CD14-positive monocyte (primary cell): Measurements from ENCODE around the gene MON1A. TPM values are rescaled to one million over a fixed set of nuclear protein-coding genes. Genes with fewer than 3 reads are reported as not detected.

ENCODE experiments used
- DNase-seq, 3 donors: peaks; one replicate each; pipeline ENCODE4 v3.0.0-alpha.2; 2011 to 2022
- H2AFZ ChIP-seq: 2 replicates; pipeline ENCODE4 v1.6.0; 2012; ENCODE audit warnings: mild to moderate bottlenecking, low read depth, low read length, inconsistent platforms; ENCODE audit not compliant: insufficient read depth, poor library complexity, severe bottlenecking
- H3K27ac ChIP-seq, 2 donors: 1 replicate in 1 of 2; 2 replicates in 1 of 2; pipeline ENCODE4 v1.5.1; 2012 to 2013; ENCODE audit warnings: low read length in 2 of 2, control low read depth in 1 of 2, inconsistent platforms in 1 of 2, low read depth in 1 of 2, mild to moderate bottlenecking in 1 of 2
- H3K27me3 ChIP-seq, 2 donors: one replicate each; pipeline versions ENCODE4 v1.6.0 to v1.6.1; 2011 to 2013; ENCODE audit warnings: low read length in 2 of 2; ENCODE audit not compliant: control insufficient read depth in 2 of 2, insufficient read depth in 2 of 2
- H3K36me3 ChIP-seq, 2 donors: replicated peaks in 1 of 2; 1 replicate in 1 of 2; 2 replicates in 1 of 2; pipeline versions ENCODE4 v1.5.1 to v1.6.1; 2012 to 2013; ENCODE audit warnings: low read length in 2 of 2, control low read depth in 1 of 2, inconsistent platforms in 1 of 2, mild to moderate bottlenecking in 1 of 2; ENCODE audit not compliant: insufficient read depth in 2 of 2, control insufficient read depth in 1 of 2
- H3K4me1 ChIP-seq, 2 donors: 1 replicate in 1 of 2; 2 replicates in 1 of 2; pipeline versions ENCODE4 v1.5.1 to v1.6.1; 2012 to 2013; ENCODE audit warnings: low read length in 2 of 2, control low read depth in 1 of 2, inconsistent platforms in 1 of 2, mild to moderate bottlenecking in 1 of 2, moderate library complexity in 1 of 2; ENCODE audit not compliant: insufficient read depth in 2 of 2, control insufficient read depth in 1 of 2
- H3K4me2 ChIP-seq: replicated peaks from 2 replicates; pipeline ENCODE3; 2012; ENCODE audit warnings: low read length, moderate library complexity, mild to moderate bottlenecking; ENCODE audit not compliant: poor library complexity, severe bottlenecking; ENCODE audit errors: extremely low read depth
- H3K4me3 ChIP-seq, 3 experiments: fragments of 200-600 bp in 1 of 3; sonication (generic) in 1 of 3; replicated peaks in 1 of 3; 1 replicate in 2 of 3; 2 replicates in 1 of 3; pipeline ENCODE4 v1.5.1; 2011 to 2013; ENCODE audit warnings: low read length in 3 of 3, mild to moderate bottlenecking in 3 of 3, control low read depth in 2 of 3, low read depth in 2 of 3, inconsistent platforms in 1 of 3, moderate library complexity in 1 of 3
- H3K79me2 ChIP-seq: 2 replicates; pipeline ENCODE4 v1.6.0; 2012; ENCODE audit warnings: mild to moderate bottlenecking, control low read depth, inconsistent platforms, low read length, moderate library complexity; ENCODE audit not compliant: insufficient read depth
- H3K9ac ChIP-seq: 2 replicates; pipeline ENCODE4 v1.6.0; 2017; ENCODE audit warnings: low read length, mild to moderate bottlenecking; ENCODE audit not compliant: insufficient read depth, poor library complexity, severe bottlenecking
- H3K9me3 ChIP-seq, 2 donors: replicated peaks in 1 of 2; 1 replicate in 1 of 2; 2 replicates in 1 of 2; pipeline versions ENCODE4 v1.5.1 to v1.6.1; 2012 to 2013; ENCODE audit warnings: low read length in 2 of 2, control low read depth in 1 of 2; ENCODE audit not compliant: control insufficient read depth in 1 of 2, insufficient read depth in 1 of 2
- H4K20me1 ChIP-seq: 2 replicates; pipeline ENCODE4 v1.6.0; 2012; ENCODE audit warnings: mild to moderate bottlenecking, low read length, control low read depth, moderate library complexity; ENCODE audit not compliant: insufficient read depth
- H3K27ac Mint-ChIP-seq, 7 donors: one replicate each; pipeline ENCODE4 v1.8.0; 2020; ENCODE audit warnings: mild to moderate bottlenecking in 7 of 7, mixed read lengths in 7 of 7, moderate library complexity in 6 of 7, inconsistent platforms in 2 of 7
- H3K27me3 Mint-ChIP-seq, 3 donors: one replicate each; pipeline ENCODE4 v1.8.0; 2021 to 2022; ENCODE audit warnings: low read depth in 3 of 3, mild to moderate bottlenecking in 3 of 3, mixed read lengths in 3 of 3, moderate library complexity in 3 of 3, inconsistent platforms in 1 of 3
- H3K36me3 Mint-ChIP-seq, 2 donors: one replicate each; pipeline ENCODE4 v1.8.0; 2020; ENCODE audit warnings: mixed read lengths in 2 of 2, inconsistent platforms in 1 of 2, mild to moderate bottlenecking in 1 of 2
- H3K4me1 Mint-ChIP-seq: one replicate; pipeline ENCODE4 v1.8.0; 2020; ENCODE audit warnings: mild to moderate bottlenecking, mixed read lengths
- H3K4me3 Mint-ChIP-seq, 2 donors: one replicate each; pipeline ENCODE4 v1.8.0; 2020; ENCODE audit warnings: mild to moderate bottlenecking in 2 of 2, mixed read lengths in 2 of 2, moderate library complexity in 1 of 2
- H3K9me3 Mint-ChIP-seq, 7 donors: one replicate each; pipeline ENCODE4 v1.8.0; 2020 to 2022; ENCODE audit warnings: mixed read lengths in 7 of 7, mild to moderate bottlenecking in 6 of 7, moderate library complexity in 6 of 7, inconsistent platforms in 2 of 7
- CTCF ChIP-seq: fragments of 200-600 bp; IDR thresholded peaks from one replicate; pipeline ENCODE4 v1.8.0; 2022; ENCODE audit warnings: antibody characterized with exemption, mild to moderate bottlenecking
- WGBS: methylation state at CpG from one replicate; pipeline ENCODE4 v1.1.5; 2013; ENCODE audit warnings: missing lambda C conversion rate; ENCODE audit not compliant: insufficient coverage; 5-methylcytosine and 5-hydroxymethylcytosine counted together
- intact Hi-C, 2 donors: fragments of 100-400 bp; cut with micrococcal nuclease; formaldehyde crosslinking; loops; one replicate each; pipeline versions ENCODE4 v1.15.0 to v1.15.1; 2023
- polyA plus RNA-seq, 3 donors: library from polyadenylated mRNA; depleted of rRNA in 1 of 3; unstranded in 2 of 3; stranded (reverse) in 1 of 3; fragments of 300-500 nt in 2 of 3; fragments of >200 nt in 1 of 3; fragmentation: Illumina TruSeq in 2 of 3; gene quantifications; 1 replicate in 2 of 3; 2 replicates in 1 of 3; pipeline ENCODE4 v1.2.3, GENCODE V29; 2012 to 2021

The MON1A gene
- polyA plus RNA-seq, 3 donors: 5.4 to 6.6 (median 6.1) TPM

- Mint-ChIP-seq H3K36me3 (no peaks in the 10 kb centered on the region), H3K27me3 (peaks cover 2 to 8% (median 5%) of the 10 kb centered on the region in 3 donors), H3K4me3 (no peak overlapping the region), H3K27ac (no peak overlapping the region), H3K9me3 (no peaks in the 10 kb centered on the region), H3K4me1 (peaks cover 9% of the 10 kb centered on the region)
- H3K9me3 ChIP-seq: no peaks in the 10 kb centered on the region
- H3K9ac ChIP-seq: no peak overlapping the region
- H3K36me3 ChIP-seq: no peaks in the 10 kb centered on the region
- no peaks in the 10 kb centered on the region for H4K20me1 ChIP-seq
- peaks cover 7 to 13% of the 10 kb centered on the region in 2 donors for H3K4me1 ChIP-seq
- no peak overlapping the region for H3K27ac ChIP-seq
- H3K27me3 ChIP-seq: no peaks in the 10 kb centered on the region
- no peaks in the 10 kb centered on the region for H3K79me2 ChIP-seq
- DNase-seq: no peak
- 63% methylated on average over 5 of the region's 5 CpGs for WGBS
- no peak for TF ChIP-seq CTCF
- H2AFZ ChIP-seq: no peak overlapping the region
- intact Hi-C loops: no loop called here
- H3K4me3 ChIP-seq: no peak overlapping the region
- H3K4me2 ChIP-seq: no peak overlapping the region
Observed at GRCh38 chr3:49899815-49900214, 29.8 kb downstream of the MON1A start.

- no peak overlapping the region for H3K4me2 ChIP-seq
- peaks cover 5 to 8% of the 10 kb centered on the region in 2 donors for H3K4me1 ChIP-seq
- H3K9me3 Mint-ChIP-seq: no peaks in the 10 kb centered on the region
- no peaks in the 10 kb centered on the region for H4K20me1 ChIP-seq
- no peak overlapping the region for H3K4me3 Mint-ChIP-seq
- H3K79me2 ChIP-seq: no peaks in the 10 kb centered on the region
- H3K9ac ChIP-seq: no peak overlapping the region
- no peak overlapping the region for H3K27ac Mint-ChIP-seq
- H3K9me3 ChIP-seq: no peaks in the 10 kb centered on the region
- no peaks in the 10 kb centered on the region for H3K36me3 Mint-ChIP-seq
- H3K27ac ChIP-seq: no peak overlapping the region
- no peak overlapping the region for H3K4me3 ChIP-seq
- WGBS: 89% methylated on average over 4 of the region's 6 CpGs
- no peak overlapping the region for H2AFZ ChIP-seq
- no peak for DNase-seq
- H3K27me3 Mint-ChIP-seq: peaks cover 3 to 8% (median 5%) of the 10 kb centered on the region in 3 donors
- TF ChIP-seq CTCF: no peak
- peaks cover 6% of the 10 kb centered on the region for H3K4me1 Mint-ChIP-seq
- intact Hi-C loops: no loop called here
- H3K36me3 ChIP-seq: no peaks in the 10 kb centered on the region
- H3K27me3 ChIP-seq: no peaks in the 10 kb centered on the region
Observed at GRCh38 chr3:49898991-49899390, 30.6 kb downstream of the MON1A start.
